NCI-H526 (cell line): ENCODE results near the gene RAI1.
A peak's percentile ranks its signal among the peaks of the same experiment; 100 is the strongest.

ENCODE experiments used
- DNase-seq, 2 experiments: peaks; one replicate each; lab custom pipeline; 2025; lab: John Stamatoyannopoulos, UW

Gene RAI1

DNA sequence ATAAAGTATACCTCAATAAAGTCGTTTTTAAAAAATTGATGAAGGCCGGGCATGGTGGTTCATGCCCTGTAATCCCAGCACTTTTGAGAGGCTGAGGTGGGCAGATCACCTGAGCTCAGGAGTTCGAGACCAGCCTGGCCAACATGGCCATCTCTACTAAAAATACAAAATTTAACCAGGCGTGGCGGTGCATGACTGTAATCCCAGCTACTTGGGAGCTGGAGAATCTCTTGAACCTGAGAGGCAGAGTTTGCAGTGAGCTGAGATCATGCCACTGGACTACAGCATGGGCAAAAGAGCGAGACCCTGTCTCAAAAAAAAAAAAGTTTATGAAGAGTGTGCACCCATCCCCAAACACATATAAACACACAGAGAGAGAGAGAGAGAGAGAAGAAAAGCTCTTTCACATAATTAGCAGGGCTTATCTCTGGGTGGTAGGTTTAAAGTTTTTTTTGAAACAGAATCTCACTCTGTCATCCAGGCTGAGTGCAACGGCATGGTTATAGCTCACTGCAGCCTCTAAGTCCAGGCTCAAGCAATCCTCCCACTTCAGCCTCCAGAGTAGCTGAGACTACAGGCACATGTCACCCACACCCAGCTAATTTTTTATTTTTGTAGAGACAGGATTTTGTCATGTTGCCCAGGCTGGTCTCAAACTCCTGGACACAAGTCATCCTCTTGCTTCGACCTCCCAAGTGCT, 152.6 kb downstream of the RAI1 start:
- no peak for DNase-seq

DNA sequence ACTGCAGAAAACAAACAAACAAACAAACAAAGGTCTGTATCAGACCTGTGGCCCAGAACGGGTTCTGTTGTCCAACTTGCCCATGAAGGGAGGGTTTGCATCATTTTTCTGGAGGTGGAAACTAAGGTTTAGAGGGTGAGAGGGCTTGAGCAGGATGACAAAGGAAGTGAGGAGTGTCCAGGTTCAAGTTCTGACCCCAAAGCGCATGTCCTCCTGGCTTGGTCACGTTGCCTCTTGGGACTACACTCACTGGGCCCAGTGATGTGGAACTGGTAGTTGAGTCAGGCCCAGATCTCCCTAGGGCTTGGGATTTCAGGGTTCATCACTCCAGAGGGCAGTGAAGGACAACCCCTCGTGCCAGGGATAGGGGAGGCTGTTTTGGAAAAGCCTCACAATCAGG, 153.7 kb downstream of the RAI1 start:
- DNase-seq: no peak

DNA sequence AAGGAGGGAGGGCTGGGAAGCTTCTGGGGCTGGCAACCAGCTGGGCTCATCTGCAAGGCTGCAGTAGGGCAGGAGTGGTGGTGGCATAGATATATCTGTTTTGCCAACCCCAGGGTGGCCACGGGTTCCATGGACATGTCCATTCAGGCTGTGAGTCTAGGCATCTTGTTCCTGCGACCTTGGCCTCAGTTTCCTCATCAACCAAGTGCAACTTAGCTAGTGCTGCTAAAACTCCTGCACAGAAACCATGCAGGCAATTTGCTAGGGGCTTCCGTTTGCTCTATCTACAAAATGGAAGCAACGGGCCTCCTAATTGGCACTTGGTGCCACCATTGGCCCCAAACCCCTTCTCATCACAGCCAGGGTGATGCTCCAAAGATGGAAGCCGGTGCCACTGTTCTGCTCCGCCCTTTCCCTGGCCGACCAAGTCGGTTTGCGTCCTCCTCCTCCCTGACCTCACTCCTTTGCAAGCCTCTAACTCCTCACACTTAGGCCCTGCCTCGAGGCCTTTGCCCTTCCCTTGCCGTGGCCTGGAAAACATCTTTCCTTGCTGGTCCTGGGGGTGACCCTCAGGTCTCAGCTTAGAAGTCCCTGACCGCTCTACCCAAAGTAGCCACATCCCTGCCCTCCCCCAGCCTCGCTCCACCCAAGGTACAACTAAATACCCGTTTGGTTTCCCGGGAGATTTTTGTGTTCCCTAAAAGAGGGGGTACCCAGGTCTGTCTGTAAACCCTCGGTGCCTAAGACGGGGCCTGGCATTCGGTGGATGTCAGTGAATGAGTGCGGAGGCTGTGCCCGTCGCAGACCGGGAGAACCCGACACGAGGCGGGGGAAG, 154.4 kb downstream of the RAI1 start:
- no peak for DNase-seq

DNA sequence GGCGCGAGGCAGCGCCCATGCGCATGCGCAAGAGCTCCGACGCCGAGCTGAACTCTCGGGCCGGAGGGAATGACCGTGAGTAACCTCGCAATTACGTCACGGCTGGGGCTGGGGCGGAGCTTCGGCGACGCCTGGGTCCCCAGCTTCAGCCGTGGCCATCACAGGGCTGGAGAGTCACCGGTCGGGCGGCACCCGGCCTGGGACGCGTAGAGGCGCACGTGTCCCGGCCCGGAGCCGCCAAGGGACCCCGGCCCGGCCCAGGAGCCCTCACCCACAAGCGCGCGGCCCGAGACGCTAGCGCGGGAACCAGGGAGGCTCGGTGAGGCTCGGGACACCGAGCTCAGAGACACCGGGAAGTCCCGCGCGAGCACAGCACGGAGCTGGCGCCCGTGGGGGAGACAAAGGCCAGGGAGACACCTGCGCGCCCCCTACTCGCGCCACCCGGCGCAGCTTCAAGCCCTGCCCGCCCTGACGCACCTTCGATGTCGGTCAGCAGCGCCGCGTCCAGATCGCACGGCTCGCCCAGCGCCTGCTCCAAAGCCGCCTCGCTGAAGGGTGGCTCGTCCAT, 155.1 kb downstream of the RAI1 start:
- peak; percentile 74 to 94 for DNase-seq

DNA sequence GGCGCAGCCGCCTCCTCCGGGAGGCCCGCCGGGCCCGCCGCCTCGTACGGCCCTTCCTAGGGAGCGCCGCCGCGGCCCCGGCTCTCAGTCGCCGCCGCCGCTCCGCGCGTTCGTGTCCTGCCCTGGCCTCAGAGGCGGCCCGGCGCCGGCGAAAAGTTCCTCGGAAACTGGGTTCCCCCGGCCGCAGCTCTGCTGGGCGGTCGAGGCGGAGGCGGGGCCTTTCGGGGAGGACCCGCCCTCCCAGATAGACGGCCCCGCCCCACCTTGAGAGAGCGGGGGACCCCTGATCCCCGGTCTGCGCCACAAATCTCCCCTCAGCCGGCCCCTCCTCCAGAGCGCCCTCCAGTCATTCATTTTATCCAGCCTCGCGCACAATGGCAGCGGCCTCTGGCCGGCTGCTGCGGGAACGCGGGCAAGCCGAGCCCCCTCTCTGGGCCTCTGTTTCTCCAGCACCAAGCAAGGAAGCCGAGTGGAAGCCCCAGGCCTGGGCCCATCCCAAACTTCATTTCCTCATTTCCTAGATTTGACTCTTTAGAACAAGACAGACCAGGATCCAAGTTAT, 155.6 kb downstream of the RAI1 start, which contains the start of gene SREBF1:
TSS of gene SREBF1 (minus strand) at position 169 of the 562 bp plus-strand sequence. CDS start 169 bp downstream, outside the sequence.
- DNase-seq: peak in 1 of 2 experiments; percentile 49

DNA sequence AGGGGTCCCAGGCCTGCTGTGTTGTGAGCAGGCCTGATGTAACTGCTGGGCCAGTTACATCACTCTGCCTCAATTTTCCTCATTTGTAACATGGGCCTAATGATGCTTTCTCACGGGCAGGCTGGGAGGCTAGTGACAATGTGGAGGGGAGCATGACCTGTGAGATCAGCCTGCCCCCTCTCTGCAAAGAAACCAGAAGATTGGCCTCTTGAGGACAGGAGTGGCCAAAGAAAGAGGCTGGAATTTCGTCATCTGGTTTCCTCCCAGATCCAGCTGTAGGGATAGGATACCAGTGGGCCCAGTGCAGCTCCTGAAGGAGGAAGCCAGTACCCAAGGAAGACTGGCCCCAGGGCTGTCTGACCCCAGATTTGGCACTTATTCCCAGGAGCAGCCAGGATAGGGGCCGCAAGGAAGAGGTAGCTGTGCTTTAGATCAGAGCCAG, 156.1 kb downstream of the RAI1 start:
- DNase-seq: no peak

DNA sequence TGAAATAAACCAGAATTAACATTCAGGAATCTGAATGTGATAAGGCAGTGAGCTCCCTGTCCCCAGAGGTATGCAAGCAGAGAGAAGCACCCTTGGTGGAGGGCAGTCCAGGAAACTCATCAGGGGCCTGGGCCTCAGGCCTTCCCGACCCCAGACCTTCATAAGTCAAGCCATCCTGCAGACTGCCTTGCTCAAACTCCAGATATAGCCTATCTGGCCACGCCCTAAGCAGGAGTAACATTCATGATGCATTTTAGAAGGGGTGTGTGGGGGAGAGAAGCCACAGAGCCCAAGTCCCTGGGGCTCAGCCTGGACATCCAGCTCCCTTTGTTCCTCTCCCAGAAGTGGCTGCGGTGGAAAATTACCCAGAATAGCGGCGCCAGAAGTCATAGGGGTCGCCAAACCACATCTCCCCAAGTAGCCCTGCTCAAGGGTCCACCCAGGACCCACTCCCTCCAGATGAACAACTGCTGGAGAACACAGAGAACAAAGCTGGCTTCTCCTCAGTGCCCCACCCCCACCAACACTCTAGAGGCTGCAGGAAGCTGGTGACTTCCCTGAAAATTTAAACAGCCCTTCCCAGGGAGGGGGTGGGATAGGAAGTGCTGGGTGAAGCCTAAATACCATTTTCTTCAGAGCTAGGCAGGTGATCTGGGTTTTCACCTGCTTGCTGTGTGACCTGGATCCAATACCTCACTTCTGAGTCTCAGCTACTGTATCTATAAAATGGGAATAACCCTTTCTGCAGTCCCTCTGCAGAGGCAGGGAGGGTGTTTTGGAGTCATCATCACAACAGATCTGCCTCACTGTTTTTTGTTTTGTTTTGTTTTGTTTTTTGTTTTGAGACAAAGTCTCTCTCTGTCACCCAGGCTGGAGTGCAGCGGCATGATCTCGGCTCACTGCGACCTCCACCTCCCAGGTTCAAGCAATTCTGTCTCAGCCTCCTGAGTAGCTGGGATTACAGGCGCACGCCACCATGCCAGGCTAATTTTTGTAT, 157.0 kb downstream of the RAI1 start:
- DNase-seq: peak in 1 of 2 experiments; percentile 66

DNA sequence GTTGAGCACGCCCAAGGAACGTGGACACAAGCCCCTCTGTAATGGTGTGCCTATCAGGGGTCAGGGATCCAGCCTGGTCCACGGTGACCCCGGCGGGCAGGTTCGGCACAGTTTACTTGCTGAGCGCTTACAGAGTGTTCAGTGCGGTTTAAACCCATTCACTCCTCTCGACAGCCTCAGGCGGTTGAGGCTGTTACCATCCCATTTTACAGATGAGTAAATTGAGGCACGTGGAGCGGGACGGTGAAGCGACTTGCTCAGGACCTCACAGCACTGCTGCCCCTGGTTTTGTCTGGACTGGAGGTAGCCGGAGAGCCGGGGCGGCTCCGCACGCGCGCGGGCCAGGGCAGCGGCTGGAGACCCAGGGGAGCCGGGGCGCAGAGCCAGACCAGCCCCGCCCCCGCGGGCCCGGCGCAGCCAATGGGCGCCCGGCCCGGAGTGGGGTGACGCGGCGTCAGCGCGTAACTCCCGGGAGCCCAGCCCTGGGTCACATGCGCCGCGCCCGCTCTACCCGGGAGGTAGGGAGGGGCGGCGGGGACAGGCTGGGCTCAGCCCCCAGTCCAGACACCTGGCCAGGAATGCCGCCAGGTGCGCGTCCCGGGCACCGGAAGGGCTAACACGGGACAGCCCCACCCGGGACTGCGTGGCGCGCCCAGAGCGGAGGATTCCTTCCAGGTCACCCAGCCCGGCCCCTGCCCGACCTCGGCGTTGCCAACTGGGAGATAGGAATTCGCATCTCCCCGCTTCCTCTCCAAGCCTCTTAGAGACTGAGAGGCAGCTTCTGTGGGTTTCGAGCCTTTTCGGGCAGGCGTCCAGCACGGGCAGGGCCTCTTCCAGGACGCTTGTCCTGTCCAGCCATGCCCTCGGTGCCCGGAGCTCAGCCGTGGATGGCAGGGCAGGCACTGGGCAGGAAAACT, 158.8 kb downstream of the RAI1 start:
- DNase-seq: peak in 1 of 2 experiments; percentile 91

DNA sequence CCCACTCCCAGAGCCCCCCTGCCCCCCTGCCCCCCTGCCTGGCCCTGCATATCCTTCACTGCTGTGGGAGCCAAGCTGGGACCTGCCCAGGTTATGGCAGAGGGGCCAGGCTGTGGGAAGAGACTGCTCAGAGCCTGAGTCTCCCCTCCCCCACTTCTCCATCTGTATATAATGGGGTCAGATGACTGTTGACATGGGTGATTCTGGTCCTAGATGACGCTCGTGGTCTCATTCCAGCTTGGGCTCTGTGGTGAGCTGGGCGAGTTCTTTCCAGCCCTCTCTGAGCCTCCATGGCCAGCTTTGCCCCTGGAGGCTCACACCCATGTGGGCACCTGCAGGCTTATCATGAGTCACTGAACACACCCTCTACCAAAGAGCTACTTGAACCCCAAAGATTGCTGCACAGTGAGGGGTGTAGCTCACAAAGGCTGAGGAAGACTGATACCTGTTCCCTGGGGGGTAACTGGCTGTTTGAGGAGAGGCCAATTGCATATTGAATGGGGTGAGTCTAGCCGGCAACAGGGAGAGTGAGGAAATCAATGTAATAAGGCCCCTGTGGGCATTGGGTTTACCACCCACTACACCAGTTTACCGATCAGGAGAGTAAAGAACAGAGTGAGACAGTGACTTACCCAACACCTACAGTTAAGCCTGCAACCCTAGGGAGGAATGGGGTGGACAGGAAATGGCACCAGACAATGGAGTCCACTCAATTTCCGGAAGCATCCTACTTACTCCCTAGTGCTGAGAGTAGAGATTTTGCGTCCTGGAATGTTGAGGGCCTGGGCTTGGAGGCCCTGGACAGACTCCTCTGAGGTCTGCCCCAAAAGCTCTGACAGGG, 159.7 kb downstream of the RAI1 start:
- DNase-seq: peak in 1 of 2 experiments; percentile 53

DNA sequence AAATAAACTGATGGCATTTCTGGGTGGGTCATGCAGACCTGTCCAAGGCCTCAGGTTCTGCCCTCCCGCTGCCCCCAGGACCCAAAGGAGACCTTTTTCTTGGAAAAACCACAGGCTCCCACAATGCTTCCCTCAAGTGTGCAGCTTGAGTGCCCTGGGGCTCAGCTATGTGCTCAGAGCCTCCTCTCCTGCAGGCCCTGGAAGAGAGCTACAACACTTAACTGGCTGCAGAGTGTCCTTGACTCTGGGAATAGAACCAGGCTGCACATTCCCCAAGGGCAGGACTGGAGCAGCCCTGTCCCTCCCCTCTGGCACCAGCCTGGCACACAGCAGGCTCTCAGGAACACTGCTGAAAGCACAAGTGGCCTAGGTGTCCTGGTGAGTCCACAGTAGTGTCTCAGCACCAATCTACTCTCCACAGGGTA, 160.4 kb downstream of the RAI1 start:
- no peak for DNase-seq

DNA sequence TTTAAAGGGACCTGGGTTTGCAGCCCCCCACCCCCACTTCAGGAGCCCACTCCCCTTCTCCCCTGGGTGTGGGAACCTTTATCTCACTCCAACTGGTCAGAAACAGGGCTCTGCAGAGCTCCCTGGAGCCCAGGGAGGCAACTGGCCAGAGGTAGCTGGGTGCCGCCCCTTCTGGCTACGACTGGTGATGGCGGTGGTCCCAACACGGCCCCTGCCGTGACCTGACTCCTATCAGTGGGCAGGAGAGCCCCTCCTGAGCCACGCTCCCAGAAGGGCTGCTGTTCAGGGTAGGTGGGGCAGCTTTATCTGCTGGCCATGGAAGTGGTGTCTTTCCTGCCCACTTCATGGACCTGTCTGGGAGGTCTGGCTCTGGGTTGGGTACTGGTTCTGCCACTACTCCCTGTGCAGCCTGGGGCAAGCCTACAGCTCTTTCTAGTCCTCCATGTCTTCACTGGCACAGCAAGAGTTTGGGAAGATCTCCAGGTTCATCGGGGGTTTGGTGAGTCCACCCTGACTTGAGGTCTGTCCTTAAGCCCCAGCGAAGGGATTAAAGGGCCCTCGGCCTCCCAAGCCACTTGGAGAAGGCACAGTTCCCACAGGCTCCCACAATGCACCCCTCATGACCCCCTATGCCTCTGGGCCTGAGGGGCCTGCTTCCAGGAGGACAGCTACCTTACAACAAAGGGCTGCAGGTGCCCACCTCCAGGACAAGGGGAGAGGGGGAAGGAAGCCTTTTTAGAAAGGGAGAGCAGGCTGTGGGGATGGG, 161.0 kb downstream of the RAI1 start:
- no peak for DNase-seq

DNA sequence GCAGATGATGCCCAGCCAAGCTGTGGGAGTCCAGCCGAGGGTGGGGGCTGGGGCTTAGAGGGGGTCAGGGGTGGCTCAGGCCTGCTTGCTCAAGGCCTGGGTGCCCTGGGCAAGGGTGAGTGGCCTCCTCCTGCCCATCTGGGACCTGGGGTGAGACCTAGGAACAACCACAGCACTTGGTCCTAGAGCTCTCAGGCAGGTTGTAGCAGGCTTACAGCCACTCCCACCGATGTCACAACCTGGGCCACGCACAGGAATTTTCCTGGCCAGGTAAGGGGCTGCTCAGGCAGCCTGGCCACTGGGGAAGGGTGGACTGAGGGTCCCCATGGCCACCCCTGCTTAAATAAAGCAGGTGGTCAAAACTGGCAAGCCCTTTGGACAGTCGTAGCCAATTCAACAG, 161.8 kb downstream of the RAI1 start:
- DNase-seq: no peak

DNA sequence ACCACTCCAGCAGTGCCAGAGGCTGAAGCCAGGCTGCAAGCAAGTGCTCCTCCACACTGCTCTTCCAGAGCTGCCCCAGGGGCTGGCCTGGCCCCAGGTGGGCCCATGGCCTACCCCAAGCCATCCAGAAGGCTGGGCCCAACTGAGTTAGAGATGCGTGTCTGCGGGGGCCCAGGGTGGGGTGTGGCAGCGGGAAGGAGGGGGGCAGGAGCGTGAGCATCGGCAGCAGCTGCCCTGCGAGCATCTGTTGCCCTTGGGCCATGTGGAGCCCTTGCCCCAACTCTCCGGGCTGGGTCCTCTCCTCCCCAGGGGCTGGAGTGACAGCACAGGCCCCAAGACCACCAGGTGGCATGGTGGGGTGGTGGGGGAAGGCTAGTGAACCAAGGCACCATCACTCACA, 162.8 kb downstream of the RAI1 start:
- DNase-seq: no peak

DNA sequence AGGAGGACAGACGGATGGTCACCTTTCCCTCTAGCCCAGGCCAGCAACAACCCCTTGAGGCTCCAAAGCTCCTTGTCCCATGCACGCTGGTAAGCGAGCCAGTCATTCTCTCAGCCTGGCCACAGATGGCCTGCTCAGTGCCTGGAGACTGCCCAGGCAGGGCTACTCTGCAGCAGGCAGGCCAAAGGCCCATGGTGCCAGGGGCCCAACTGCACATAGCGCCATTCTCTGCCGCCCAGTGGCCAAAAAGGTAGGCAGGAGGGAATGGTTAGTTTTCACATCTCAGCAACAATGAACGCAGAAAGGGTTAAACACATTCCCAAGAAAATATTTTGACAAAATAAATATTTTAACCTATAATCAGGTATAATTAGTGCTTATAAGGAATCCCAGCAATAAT, 163.2 kb downstream of the RAI1 start:
- DNase-seq: no peak

DNA sequence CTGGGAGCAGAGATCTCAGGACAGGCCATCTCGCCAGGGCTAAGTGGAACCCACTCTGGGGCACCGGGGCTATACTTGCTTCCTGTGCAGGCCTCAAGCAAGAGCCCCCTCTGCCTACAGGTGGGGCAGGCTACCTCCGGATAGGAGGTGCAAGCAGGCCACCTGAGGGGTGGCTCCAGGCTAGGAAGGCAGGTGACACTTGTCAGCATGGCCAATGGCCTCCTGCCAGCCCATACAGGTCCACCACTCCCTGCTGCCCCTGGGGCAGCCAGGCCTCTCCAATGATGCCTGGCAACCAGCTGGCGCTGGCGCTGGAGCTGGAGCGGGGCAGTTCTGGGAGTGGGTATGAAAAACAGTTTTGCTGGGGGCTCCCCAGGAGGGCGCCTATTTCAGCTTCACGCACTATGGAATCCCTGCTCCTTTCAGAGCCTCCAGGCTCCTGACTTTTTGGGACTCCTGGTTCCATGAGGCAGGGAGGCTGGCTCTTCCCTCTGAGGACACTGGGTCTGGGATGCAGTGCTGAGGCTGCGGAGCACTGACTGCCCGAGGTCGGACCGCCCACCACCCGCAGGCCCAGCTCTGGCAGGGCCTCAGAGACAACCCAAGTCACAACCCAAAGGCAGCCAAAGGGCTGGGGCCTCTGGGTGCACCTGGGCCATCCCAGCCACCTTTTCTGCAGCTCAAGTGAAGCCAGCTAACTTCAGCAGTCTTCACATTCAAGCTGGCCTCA, 164.0 kb downstream of the RAI1 start:
- DNase-seq: no peak

DNA sequence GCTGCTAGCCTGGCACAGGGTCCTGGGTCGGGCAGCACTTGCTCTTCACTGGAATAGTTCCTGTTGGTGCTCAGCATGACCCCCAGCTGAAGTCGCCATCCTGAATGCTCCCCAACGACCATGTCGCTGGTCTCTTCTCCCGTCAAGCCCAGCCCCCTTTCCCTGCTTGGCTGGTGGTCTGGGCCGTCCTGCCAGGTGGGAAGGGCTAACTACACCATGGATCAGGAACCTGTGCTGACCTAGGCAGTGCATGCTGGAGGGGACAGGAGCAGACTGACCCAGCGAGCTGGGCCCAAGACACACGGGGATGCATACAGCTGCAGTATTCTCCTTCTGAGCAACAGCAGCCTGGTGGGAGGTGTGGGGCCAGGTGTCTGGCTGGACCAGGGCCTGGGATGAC, 164.7 kb downstream of the RAI1 start:
- no peak for DNase-seq

DNA sequence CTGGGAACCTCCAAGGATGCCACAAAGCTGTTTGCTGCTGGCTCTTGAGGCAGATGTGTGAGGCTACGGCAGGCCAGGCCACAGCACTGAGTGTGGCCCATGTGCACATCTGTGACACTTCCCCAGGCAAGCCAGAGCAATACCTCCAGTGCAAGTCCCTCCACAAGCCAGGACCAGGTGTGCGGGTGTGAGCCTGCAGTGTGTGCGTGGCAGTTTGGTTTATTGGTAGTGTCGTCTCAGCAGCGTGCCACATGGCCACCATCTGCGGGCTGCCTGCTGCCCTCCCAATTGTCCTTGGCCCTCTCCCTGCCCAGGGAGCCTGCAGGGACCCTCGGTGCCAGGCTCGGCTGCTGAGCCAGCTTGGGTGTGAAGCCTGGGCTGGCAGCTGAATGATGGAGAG, 165.4 kb downstream of the RAI1 start:
- DNase-seq: no peak
